ENCODE measurements around the gene GABRA4.

DNA sequence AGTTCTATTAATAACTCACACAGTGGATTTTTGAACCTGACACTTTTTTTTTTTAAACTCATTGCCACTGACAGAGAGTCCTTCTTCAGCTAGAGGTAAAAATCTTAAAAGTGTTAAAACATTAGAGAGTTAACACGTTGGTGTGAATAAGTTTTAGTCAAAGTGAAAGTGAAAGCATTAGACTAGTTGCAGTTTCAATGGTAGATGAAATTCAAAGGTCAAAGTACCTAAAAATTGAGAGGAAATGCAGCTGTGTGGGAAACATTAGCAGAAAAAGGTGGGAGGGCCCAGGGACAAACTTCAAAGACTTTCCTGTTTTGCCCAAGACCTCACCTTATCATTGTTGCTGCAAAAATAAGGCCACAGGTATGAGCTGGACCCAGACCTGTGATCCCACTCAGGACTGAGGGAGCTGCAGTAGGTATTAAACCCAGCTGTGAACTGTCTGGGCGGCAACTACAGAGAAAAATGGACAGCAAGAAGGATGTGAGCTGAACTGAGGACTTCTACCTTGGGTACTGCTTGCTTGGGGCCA lies 17.6 kb upstream of the GABRA4 start:
- TF ChIP-seq, protein P1, sequence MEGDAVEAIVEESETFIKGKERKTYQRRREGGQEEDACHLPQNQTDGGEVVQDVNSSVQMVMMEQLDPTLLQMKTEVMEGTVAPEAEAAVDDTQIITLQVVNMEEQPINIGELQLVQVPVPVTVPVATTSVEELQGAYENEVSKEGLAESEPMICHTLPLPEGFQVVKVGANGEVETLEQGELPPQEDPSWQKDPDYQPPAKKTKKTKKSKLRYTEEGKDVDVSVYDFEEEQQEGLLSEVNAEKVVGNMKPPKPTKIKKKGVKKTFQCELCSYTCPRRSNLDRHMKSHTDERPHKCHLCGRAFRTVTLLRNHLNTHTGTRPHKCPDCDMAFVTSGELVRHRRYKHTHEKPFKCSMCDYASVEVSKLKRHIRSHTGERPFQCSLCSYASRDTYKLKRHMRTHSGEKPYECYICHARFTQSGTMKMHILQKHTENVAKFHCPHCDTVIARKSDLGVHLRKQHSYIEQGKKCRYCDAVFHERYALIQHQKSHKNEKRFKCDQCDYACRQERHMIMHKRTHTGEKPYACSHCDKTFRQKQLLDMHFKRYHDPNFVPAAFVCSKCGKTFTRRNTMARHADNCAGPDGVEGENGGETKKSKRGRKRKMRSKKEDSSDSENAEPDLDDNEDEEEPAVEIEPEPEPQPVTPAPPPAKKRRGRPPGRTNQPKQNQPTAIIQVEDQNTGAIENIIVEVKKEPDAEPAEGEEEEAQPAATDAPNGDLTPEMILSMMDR (conservative IDR thresholded peaks at IDR 0.05; ENCODE audit: low read depth in 2 of 2), result no peak
- TF ChIP-seq EZH2 (IDR thresholded peaks at IDR 0.05; ENCODE audit: low read depth, unreplicated experiment) (no peak), POLR2AphosphoS5 (IDR thresholded peaks at IDR 0.05; ENCODE audit: low read depth) (no peak), CREB1 (CRISPR knock-in tag; IDR thresholded peaks at IDR 0.05; ENCODE audit: low read depth) (no peak), EZH2phosphoT487 (IDR thresholded peaks at IDR 0.05; ENCODE audit: unreplicated experiment) (no peak), STAT1 (IDR thresholded peaks at IDR 0.05; ENCODE audit: unreplicated experiment) (no peak), JUNB (IDR thresholded peaks at IDR 0.05; ENCODE audit: unreplicated experiment) (no peak), ZNF114 (CRISPR knock-in tag; IDR thresholded peaks at IDR 0.05) (no peak), NANOG (IDR thresholded peaks at IDR 0.05; ENCODE audit: borderline replicate concordance) (no peak), ZNF331 (CRISPR knock-in tag; IDR thresholded peaks at IDR 0.05; ENCODE audit: low read depth) (no peak)
- TF ChIP-seq, protein P2, sequence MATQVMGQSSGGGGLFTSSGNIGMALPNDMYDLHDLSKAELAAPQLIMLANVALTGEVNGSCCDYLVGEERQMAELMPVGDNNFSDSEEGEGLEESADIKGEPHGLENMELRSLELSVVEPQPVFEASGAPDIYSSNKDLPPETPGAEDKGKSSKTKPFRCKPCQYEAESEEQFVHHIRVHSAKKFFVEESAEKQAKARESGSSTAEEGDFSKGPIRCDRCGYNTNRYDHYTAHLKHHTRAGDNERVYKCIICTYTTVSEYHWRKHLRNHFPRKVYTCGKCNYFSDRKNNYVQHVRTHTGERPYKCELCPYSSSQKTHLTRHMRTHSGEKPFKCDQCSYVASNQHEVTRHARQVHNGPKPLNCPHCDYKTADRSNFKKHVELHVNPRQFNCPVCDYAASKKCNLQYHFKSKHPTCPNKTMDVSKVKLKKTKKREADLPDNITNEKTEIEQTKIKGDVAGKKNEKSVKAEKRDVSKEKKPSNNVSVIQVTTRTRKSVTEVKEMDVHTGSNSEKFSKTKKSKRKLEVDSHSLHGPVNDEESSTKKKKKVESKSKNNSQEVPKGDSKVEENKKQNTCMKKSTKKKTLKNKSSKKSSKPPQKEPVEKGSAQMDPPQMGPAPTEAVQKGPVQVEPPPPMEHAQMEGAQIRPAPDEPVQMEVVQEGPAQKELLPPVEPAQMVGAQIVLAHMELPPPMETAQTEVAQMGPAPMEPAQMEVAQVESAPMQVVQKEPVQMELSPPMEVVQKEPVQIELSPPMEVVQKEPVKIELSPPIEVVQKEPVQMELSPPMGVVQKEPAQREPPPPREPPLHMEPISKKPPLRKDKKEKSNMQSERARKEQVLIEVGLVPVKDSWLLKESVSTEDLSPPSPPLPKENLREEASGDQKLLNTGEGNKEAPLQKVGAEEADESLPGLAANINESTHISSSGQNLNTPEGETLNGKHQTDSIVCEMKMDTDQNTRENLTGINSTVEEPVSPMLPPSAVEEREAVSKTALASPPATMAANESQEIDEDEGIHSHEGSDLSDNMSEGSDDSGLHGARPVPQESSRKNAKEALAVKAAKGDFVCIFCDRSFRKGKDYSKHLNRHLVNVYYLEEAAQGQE (IDR thresholded peaks at IDR 0.05; ENCODE audit: unreplicated experiment), result no peak
- TF ChIP-seq, protein P3, sequence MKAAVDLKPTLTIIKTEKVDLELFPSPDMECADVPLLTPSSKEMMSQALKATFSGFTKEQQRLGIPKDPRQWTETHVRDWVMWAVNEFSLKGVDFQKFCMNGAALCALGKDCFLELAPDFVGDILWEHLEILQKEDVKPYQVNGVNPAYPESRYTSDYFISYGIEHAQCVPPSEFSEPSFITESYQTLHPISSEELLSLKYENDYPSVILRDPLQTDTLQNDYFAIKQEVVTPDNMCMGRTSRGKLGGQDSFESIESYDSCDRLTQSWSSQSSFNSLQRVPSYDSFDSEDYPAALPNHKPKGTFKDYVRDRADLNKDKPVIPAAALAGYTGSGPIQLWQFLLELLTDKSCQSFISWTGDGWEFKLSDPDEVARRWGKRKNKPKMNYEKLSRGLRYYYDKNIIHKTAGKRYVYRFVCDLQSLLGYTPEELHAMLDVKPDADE (IDR thresholded peaks at IDR 0.05), result no peak
- TF ChIP-seq, protein P4, sequence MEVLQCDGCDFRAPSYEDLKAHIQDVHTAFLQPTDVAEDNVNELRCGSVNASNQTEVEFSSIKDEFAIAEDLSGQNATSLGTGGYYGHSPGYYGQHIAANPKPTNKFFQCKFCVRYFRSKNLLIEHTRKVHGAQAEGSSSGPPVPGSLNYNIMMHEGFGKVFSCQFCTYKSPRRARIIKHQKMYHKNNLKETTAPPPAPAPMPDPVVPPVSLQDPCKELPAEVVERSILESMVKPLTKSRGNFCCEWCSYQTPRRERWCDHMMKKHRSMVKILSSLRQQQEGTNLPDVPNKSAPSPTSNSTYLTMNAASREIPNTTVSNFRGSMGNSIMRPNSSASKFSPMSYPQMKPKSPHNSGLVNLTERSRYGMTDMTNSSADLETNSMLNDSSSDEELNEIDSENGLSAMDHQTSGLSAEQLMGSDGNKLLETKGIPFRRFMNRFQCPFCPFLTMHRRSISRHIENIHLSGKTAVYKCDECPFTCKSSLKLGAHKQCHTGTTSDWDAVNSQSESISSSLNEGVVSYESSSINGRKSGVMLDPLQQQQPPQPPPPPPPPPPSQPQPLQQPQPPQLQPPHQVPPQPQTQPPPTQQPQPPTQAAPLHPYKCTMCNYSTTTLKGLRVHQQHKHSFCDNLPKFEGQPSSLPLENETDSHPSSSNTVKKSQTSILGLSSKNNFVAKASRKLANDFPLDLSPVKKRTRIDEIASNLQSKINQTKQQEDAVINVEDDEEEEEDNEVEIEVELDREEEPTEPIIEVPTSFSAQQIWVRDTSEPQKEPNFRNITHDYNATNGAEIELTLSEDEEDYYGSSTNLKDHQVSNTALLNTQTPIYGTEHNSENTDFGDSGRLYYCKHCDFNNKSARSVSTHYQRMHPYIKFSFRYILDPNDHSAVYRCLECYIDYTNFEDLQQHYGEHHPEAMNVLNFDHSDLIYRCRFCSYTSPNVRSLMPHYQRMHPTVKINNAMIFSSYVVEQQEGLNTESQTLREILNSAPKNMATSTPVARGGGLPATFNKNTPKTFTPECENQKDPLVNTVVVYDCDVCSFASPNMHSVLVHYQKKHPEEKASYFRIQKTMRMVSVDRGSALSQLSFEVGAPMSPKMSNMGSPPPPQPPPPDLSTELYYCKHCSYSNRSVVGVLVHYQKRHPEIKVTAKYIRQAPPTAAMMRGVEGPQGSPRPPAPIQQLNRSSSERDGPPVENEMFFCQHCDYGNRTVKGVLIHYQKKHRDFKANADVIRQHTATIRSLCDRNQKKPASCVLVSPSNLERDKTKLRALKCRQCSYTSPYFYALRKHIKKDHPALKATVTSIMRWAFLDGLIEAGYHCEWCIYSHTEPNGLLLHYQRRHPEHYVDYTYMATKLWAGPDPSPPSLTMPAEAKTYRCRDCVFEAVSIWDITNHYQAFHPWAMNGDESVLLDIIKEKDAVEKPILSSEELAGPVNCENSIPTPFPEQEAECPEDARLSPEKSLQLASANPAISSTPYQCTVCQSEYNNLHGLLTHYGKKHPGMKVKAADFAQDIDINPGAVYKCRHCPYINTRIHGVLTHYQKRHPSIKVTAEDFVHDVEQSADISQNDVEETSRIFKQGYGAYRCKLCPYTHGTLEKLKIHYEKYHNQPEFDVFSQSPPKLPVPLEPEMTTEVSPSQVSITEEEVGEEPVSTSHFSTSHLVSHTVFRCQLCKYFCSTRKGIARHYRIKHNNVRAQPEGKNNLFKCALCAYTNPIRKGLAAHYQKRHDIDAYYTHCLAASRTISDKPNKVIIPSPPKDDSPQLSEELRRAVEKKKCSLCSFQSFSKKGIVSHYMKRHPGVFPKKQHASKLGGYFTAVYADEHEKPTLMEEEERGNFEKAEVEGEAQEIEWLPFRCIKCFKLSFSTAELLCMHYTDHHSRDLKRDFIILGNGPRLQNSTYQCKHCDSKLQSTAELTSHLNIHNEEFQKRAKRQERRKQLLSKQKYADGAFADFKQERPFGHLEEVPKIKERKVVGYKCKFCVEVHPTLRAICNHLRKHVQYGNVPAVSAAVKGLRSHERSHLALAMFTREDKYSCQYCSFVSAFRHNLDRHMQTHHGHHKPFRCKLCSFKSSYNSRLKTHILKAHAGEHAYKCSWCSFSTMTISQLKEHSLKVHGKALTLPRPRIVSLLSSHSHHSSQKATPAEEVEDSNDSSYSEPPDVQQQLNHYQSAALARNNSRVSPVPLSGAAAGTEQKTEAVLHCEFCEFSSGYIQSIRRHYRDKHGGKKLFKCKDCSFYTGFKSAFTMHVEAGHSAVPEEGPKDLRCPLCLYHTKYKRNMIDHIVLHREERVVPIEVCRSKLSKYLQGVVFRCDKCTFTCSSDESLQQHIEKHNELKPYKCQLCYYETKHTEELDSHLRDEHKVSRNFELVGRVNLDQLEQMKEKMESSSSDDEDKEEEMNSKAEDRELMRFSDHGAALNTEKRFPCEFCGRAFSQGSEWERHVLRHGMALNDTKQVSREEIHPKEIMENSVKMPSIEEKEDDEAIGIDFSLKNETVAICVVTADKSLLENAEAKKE (CRISPR knock-in tag; IDR thresholded peaks at IDR 0.05), result no peak
